Measurements from ENCODE around the gene SLX9.

SLX9 gene

GRCh38 chr21:44900559-44901251 is 39.1 kb upstream of the SLX9 start:
- Mint-ChIP-seq H3K4me1 (peaks cover 33% of the 10 kb centered on the region), H3K4me3 (no peak overlapping the region), H3K27me3 (ENCODE audit: low read depth, poor library complexity) (no peaks in the 10 kb centered on the region), H3K27ac (no peak overlapping the region), H3K36me3 (ENCODE audit: low read depth) (no peaks in the 10 kb centered on the region), H3K9me3 (no peaks in the 10 kb centered on the region)
- DNase-seq: peak; percentile 49
- no peak for TF ChIP-seq CTCF (IDR thresholded peaks at IDR 0.05)

GRCh38 chr21:44901391-44902074 is 38.3 kb upstream of the SLX9 start:
- H3K4me3 Mint-ChIP-seq: no peak overlapping the region
- H3K27ac Mint-ChIP-seq: no peak overlapping the region
- TF ChIP-seq CTCF (IDR thresholded peaks at IDR 0.05): no peak
- no peak for DNase-seq
- H3K27me3 Mint-ChIP-seq (ENCODE audit: low read depth, poor library complexity): no peaks in the 10 kb centered on the region
- H3K4me1 Mint-ChIP-seq: peaks cover 37% of the 10 kb centered on the region
- H3K9me3 Mint-ChIP-seq: no peaks in the 10 kb centered on the region
- H3K36me3 Mint-ChIP-seq (ENCODE audit: low read depth): no peaks in the 10 kb centered on the region

- Mint-ChIP-seq H3K9me3 (no peaks in the 10 kb centered on the region), H3K27ac (no peak overlapping the region), H3K4me1 (peaks cover 40% of the 10 kb centered on the region), H3K4me3 (no peak overlapping the region), H3K36me3 (ENCODE audit: low read depth) (no peaks in the 10 kb centered on the region), H3K27me3 (ENCODE audit: low read depth, poor library complexity) (peaks cover 5% of the 10 kb centered on the region)
- DNase-seq: no peak
- TF ChIP-seq CTCF (IDR thresholded peaks at IDR 0.05): no peak
These were observed 37.4 kb upstream of the SLX9 start for GRCh38 chr21:44902268-44903049.

DNA sequence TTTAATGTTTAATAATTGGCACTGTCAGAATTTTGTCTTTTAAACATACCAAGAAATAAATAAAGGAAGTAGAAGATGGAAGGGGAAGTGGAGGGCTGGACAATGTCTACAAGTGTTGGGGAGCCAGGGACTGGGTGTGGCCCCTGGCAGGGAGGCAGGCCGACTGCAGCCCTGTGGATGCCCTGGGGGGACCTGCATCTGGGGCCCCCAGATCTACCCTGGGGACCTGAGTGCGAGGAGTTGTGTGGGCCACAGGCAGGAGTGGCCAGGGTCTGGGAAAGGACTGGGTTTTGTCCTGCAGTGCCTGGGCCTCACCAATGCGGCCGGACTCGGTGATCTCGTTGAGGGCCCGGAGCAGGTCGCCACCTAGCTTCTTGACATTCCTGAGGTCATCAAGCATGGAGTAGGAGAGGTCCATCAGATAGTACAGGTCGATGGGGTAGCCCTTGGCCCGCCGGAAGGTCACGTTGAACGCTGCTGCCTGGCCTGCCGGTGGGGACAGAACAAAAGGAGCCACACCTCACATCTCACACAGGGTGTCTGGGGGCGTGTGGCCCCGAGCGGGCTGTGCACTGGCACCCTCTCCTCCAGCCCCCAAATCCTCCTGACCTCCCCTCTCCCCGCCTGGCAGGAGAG is 36.7 kb upstream of the SLX9 start:
- H3K9me3 Mint-ChIP-seq: no peaks in the 10 kb centered on the region
- H3K27me3 Mint-ChIP-seq (ENCODE audit: low read depth, poor library complexity): peaks cover 10% of the 10 kb centered on the region
- peaks cover 40% of the 10 kb centered on the region for H3K4me1 Mint-ChIP-seq
- DNase-seq: no peak
- no peak for TF ChIP-seq CTCF (IDR thresholded peaks at IDR 0.05)
- no peaks in the 10 kb centered on the region for H3K36me3 Mint-ChIP-seq (ENCODE audit: low read depth)
- no peak overlapping the region for H3K4me3 Mint-ChIP-seq
- H3K27ac Mint-ChIP-seq: no peak overlapping the region

GRCh38 chr21:44903689-44904088 is 36.1 kb upstream of the SLX9 start:
- Mint-ChIP-seq H3K36me3 (ENCODE audit: low read depth) (no peaks in the 10 kb centered on the region), H3K4me3 (no peak overlapping the region), H3K4me1 (peaks cover 40% of the 10 kb centered on the region), H3K27me3 (ENCODE audit: low read depth, poor library complexity) (peaks cover 13% of the 10 kb centered on the region), H3K9me3 (no peaks in the 10 kb centered on the region), H3K27ac (no peak overlapping the region)
- no peak for DNase-seq
- no peak for TF ChIP-seq CTCF (IDR thresholded peaks at IDR 0.05)

All from nephron progenitor cell (in vitro differentiated cells).